DOHH2 (cell line): ENCODE data around the gene YLPM1.
A peak's percentile ranks its signal among the peaks of the same experiment; 100 is the strongest.

Experiments
- H3F3A ChIP-seq: fragments of 200-600 bp; sonication (generic), shearing (Covaris generic); 2 replicates; pipeline ENCODE4 v1.6.0; 2016; ENCODE audit warnings: antibody characterized with exemption, mild to moderate bottlenecking; ENCODE audit not compliant: control insufficient read depth, insufficient read depth
- H3K27ac ChIP-seq: fragments of 200-600 bp; sonication (generic); 2 replicates; pipeline ENCODE4 v1.5.1; 2014; ENCODE audit warnings: low read depth, mild to moderate bottlenecking, low read length, moderate library complexity
- H3K27me3 ChIP-seq: fragments of 200-600 bp; sonication (generic); 2 replicates; pipeline ENCODE4 v1.6.1; 2014; ENCODE audit warnings: mild to moderate bottlenecking, low read length, mixed read lengths; ENCODE audit not compliant: control insufficient read depth
- H3K36me3 ChIP-seq: fragments of 200-600 bp; sonication (generic); 2 replicates; pipeline ENCODE4 v1.6.1; 2014; ENCODE audit warnings: mild to moderate bottlenecking, low read length, moderate library complexity, mixed read lengths; ENCODE audit not compliant: control insufficient read depth
- H3K4me1 ChIP-seq: fragments of 200-600 bp; sonication (generic); 2 replicates; pipeline ENCODE4 v1.6.1; 2014; ENCODE audit warnings: mild to moderate bottlenecking, low read length, mixed read lengths; ENCODE audit not compliant: control insufficient read depth
- H3K4me2 ChIP-seq: fragments of 200-600 bp; sonication (generic); 2 replicates; pipeline ENCODE4 v1.6.0; 2014; ENCODE audit warnings: mild to moderate bottlenecking, low read length, moderate library complexity
- H3K4me3 ChIP-seq: fragments of 200-600 bp; sonication (generic); 2 replicates; pipeline ENCODE4 v1.5.1; 2014; ENCODE audit warnings: mild to moderate bottlenecking, low read length, mixed read lengths
- H3K79me2 ChIP-seq: fragments of 200-600 bp; sonication (generic); 2 replicates; pipeline ENCODE4 v1.6.1; 2014; ENCODE audit warnings: mild to moderate bottlenecking, low read length, mixed read lengths; ENCODE audit not compliant: control insufficient read depth
- H3K9me2 ChIP-seq: fragments of 200-600 bp; sonication (generic); replicated peaks from 2 replicates; pipeline ENCODE4 v1.6.1; 2014; ENCODE audit warnings: mild to moderate bottlenecking, low read length, mixed read lengths; ENCODE audit not compliant: control insufficient read depth
- H3K9me3 ChIP-seq: fragments of 200-600 bp; sonication (generic); 2 replicates; pipeline ENCODE4 v1.6.1; 2014; ENCODE audit warnings: antibody characterized with exemption, low read length, mixed read lengths; ENCODE audit not compliant: control insufficient read depth, insufficient read depth
- H4K20me1 ChIP-seq: fragments of 200-600 bp; sonication (generic); 2 replicates; pipeline ENCODE4 v1.6.0; 2014; ENCODE audit warnings: low read depth, mild to moderate bottlenecking, antibody characterized with exemption, low read length, moderate library complexity; ENCODE audit not compliant: control insufficient read depth, insufficient read depth
- EZH2phosphoT487 ChIP-seq: fragments of 200-600 bp; sonication (generic); IDR thresholded peaks from 2 replicates; pipeline ENCODE4 v1.6.1; 2017; ENCODE audit warnings: borderline replicate concordance, mild to moderate bottlenecking, antibody characterized with exemption, low read length, moderate library complexity, mixed read lengths
- TF ChIP-seq, protein P1 (sequence below): fragments of 200-600 bp; sonication (generic); IDR thresholded peaks from one replicate; pipeline ENCODE4 v1.5.1; 2014; ENCODE audit warnings: antibody characterized with exemption, mild to moderate bottlenecking, low read depth, low read length; ENCODE audit not compliant: poor library complexity, severe bottlenecking

YLPM1 gene

DNA sequence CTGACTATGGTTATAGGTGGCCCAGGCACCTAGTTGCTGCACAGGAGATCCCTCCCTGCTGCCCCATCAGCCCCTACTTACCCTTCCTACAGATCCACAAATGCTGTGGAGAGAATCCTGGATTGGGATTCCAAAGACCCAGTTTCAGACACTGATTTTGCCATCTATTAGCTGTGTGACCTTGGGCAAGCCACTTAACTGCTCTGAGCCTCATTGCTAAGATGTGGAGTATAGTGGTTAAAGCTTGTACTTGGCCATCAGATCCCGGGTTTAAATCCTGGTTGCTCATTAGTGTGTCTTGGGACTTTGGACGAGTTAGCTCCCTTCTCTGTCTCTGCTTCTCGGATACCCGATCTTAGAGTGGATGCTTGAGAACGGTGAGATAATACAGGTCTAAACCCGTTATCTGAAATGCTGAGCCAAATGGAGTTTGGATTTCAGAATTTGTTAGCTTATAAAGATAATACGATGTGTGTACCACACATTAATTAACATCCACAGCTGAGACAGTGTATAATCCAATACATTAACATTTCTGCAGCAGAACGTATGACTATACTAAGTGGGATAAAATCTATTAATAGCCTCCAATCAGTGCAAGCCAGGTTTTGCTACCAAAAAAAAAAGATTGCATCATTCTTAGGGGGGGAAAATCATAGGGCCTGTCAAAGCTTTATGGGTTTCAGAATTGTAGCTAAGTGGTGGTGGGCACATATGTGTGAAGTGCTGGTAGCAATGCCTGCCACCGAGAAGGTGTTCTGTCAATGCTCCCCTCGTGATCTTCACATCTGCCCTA is 96.8 kb downstream of the YLPM1 start:
- no peaks in the 10 kb centered on the region for H3K79me2 ChIP-seq
- H3K9me2 ChIP-seq: no peaks in the 10 kb centered on the region
- H3F3A ChIP-seq: no peaks in the 10 kb centered on the region
- H3K27ac ChIP-seq: no peak overlapping the region
- no peaks in the 10 kb centered on the region for H3K4me1 ChIP-seq
- TF ChIP-seq EZH2phosphoT487: no peak
- TF ChIP-seq, protein P1, sequence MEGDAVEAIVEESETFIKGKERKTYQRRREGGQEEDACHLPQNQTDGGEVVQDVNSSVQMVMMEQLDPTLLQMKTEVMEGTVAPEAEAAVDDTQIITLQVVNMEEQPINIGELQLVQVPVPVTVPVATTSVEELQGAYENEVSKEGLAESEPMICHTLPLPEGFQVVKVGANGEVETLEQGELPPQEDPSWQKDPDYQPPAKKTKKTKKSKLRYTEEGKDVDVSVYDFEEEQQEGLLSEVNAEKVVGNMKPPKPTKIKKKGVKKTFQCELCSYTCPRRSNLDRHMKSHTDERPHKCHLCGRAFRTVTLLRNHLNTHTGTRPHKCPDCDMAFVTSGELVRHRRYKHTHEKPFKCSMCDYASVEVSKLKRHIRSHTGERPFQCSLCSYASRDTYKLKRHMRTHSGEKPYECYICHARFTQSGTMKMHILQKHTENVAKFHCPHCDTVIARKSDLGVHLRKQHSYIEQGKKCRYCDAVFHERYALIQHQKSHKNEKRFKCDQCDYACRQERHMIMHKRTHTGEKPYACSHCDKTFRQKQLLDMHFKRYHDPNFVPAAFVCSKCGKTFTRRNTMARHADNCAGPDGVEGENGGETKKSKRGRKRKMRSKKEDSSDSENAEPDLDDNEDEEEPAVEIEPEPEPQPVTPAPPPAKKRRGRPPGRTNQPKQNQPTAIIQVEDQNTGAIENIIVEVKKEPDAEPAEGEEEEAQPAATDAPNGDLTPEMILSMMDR: no peak
- no peak overlapping the region for H3K4me3 ChIP-seq
- no peak overlapping the region for H3K4me2 ChIP-seq
- H3K27me3 ChIP-seq: no peaks in the 10 kb centered on the region
- H4K20me1 ChIP-seq: 0 out of 2 replicates have a peak, but pooled peaks cover 4% of the 10 kb centered on the region
- H3K36me3 ChIP-seq: no peaks in the 10 kb centered on the region; the same call in 1 of the 2 replicates
- H3K9me3 ChIP-seq: no peaks in the 10 kb centered on the region

DNA sequence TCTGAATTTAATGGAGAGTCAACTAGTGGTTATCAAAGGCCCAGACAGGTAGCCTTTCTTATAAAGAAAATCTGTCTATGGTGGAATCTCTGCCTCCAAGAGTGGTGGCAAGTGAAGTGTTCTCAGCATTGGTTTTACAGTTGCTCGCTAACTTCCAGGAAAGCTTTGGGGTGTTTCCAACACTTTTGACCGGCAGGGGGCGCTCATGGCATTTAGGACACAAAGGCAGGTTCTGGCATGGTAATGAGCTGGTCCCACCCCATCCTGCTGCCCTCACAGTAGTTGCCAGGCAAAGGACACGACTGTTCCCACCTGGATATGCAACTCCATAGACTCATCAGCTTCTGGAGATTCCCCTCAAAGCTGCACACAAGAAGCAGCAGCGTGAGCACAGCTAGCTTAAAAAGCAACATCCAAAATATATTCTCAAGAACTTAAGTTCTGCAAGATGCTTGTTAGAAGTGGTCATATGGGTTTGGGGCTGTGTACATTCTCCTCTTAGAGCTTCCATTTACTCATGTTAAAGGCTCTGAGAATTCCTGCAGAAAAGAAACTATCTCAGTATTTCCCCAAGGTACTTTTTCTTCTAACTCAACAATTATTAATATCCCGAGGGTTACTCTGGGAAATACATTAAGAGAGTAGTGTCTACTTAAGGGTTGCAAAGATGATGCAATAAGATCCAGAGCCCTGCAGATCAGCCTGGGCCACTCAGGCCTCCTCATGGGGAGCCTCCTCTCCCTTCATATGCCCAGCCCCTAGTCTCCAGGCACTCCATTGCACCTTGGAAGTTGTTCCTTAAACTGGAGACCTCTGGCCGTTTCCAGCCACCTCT is 98.0 kb downstream of the YLPM1 start:
- Histone ChIP-seq H3K79me2 (no peaks in the 10 kb centered on the region), H3K27me3 (peaks cover 1% of the 10 kb centered on the region; the same call in 1 of the 2 replicates), H3K4me2 (no peak overlapping the region), H3K36me3 (no peaks in the 10 kb centered on the region), H3K9me2 (no peaks in the 10 kb centered on the region), H3F3A (no peaks in the 10 kb centered on the region), H3K4me1 (no peaks in the 10 kb centered on the region), H3K27ac (no peak overlapping the region), H4K20me1 (0 out of 2 replicates have a peak, but pooled peaks cover 4% of the 10 kb centered on the region), H3K9me3 (no peaks in the 10 kb centered on the region), H3K4me3 (no peak overlapping the region)
- TF ChIP-seq, protein P1: peak; percentile 92
- no peak for TF ChIP-seq EZH2phosphoT487

GRCh38 chr14:74861734-74862090 is 98.6 kb downstream of the YLPM1 start:
- H3K27me3 ChIP-seq: peaks cover 5% of the 10 kb centered on the region
- no peak for TF ChIP-seq EZH2phosphoT487

More at GRCh38 chr14:74861734-74862090, 98.6 kb downstream of the YLPM1 start:
- Histone ChIP-seq H4K20me1 (0 out of 2 replicates have a peak, but pooled peaks cover 4% of the 10 kb centered on the region), H3K4me1 (no peaks in the 10 kb centered on the region), H3K9me2 (no peaks in the 10 kb centered on the region), H3F3A (no peaks in the 10 kb centered on the region), H3K9me3 (no peaks in the 10 kb centered on the region), H3K36me3 (no peaks in the 10 kb centered on the region), H3K27ac (no peak overlapping the region), H3K4me2 (no peak overlapping the region), H3K4me3 (no peak overlapping the region), H3K79me2 (no peaks in the 10 kb centered on the region)
